ENCODE results near the gene SMIM44. TPM values are rescaled to one million over a fixed set of nuclear protein-coding genes. Genes with fewer than 3 reads are reported as not detected.

Gene SMIM44
- total and polyA plus RNA-seq, 9 of the 15 experiments (the other 6 are each of a cell fraction or from before 2014, with no cell fraction given), result not detected

DNA sequence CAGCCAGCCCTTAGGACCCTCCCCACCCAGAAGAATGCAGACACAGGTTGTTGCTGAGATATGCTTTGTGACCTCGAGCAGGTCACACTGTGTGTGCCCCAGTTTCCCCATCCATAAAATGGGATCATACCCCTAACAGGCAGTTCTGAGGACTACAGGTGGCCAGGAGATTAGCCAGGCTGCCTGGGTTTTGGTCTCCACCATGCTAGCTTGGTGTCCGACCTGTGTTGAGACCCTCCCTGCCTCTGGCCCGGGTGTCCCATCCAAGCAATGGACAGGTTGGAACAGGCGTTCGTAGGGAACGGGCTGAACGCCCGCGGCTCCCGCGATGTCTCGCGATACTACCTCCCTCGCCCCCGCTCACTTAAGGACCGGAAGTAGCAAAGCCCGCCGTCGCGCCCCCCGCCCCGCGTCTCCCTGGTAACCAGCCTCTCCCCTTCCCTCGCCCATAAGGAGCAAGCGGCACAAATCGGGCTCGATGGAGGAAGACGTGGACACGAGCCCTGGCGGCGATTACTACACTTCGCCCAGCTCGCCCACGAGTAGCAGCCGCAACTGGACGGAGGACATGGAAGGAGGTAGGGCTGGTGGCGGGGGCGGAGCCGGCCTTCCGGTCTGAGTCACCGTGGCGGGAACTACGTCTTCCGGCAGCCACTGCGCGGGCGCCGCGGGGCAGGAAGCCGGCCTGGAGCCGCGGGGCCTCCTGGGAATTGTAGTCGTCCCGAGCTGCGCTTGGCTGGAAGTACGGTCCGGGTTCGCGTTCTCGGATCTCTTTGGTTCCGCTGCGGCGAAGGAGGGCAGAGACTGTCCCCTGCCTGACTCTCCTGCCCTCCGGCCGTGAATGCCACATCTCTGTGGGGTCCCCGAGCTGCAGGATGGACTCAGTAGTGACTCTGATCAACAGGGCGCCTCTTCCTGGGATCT is 48.3 kb downstream of the SMIM44 start (continued):
- TF ChIP-seq, protein P1, sequence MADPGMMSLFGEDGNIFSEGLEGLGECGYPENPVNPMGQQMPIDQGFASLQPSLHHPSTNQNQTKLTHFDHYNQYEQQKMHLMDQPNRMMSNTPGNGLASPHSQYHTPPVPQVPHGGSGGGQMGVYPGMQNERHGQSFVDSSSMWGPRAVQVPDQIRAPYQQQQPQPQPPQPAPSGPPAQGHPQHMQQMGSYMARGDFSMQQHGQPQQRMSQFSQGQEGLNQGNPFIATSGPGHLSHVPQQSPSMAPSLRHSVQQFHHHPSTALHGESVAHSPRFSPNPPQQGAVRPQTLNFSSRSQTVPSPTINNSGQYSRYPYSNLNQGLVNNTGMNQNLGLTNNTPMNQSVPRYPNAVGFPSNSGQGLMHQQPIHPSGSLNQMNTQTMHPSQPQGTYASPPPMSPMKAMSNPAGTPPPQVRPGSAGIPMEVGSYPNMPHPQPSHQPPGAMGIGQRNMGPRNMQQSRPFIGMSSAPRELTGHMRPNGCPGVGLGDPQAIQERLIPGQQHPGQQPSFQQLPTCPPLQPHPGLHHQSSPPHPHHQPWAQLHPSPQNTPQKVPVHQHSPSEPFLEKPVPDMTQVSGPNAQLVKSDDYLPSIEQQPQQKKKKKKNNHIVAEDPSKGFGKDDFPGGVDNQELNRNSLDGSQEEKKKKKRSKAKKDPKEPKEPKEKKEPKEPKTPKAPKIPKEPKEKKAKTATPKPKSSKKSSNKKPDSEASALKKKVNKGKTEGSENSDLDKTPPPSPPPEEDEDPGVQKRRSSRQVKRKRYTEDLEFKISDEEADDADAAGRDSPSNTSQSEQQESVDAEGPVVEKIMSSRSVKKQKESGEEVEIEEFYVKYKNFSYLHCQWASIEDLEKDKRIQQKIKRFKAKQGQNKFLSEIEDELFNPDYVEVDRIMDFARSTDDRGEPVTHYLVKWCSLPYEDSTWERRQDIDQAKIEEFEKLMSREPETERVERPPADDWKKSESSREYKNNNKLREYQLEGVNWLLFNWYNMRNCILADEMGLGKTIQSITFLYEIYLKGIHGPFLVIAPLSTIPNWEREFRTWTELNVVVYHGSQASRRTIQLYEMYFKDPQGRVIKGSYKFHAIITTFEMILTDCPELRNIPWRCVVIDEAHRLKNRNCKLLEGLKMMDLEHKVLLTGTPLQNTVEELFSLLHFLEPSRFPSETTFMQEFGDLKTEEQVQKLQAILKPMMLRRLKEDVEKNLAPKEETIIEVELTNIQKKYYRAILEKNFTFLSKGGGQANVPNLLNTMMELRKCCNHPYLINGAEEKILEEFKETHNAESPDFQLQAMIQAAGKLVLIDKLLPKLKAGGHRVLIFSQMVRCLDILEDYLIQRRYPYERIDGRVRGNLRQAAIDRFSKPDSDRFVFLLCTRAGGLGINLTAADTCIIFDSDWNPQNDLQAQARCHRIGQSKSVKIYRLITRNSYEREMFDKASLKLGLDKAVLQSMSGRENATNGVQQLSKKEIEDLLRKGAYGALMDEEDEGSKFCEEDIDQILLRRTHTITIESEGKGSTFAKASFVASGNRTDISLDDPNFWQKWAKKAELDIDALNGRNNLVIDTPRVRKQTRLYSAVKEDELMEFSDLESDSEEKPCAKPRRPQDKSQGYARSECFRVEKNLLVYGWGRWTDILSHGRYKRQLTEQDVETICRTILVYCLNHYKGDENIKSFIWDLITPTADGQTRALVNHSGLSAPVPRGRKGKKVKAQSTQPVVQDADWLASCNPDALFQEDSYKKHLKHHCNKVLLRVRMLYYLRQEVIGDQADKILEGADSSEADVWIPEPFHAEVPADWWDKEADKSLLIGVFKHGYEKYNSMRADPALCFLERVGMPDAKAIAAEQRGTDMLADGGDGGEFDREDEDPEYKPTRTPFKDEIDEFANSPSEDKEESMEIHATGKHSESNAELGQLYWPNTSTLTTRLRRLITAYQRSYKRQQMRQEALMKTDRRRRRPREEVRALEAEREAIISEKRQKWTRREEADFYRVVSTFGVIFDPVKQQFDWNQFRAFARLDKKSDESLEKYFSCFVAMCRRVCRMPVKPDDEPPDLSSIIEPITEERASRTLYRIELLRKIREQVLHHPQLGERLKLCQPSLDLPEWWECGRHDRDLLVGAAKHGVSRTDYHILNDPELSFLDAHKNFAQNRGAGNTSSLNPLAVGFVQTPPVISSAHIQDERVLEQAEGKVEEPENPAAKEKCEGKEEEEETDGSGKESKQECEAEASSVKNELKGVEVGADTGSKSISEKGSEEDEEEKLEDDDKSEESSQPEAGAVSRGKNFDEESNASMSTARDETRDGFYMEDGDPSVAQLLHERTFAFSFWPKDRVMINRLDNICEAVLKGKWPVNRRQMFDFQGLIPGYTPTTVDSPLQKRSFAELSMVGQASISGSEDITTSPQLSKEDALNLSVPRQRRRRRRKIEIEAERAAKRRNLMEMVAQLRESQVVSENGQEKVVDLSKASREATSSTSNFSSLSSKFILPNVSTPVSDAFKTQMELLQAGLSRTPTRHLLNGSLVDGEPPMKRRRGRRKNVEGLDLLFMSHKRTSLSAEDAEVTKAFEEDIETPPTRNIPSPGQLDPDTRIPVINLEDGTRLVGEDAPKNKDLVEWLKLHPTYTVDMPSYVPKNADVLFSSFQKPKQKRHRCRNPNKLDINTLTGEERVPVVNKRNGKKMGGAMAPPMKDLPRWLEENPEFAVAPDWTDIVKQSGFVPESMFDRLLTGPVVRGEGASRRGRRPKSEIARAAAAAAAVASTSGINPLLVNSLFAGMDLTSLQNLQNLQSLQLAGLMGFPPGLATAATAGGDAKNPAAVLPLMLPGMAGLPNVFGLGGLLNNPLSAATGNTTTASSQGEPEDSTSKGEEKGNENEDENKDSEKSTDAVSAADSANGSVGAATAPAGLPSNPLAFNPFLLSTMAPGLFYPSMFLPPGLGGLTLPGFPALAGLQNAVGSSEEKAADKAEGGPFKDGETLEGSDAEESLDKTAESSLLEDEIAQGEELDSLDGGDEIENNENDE (IDR thresholded peaks at IDR 0.05; ENCODE audit: low read depth, low read length), result no peak
- TF ChIP-seq FOXM1 (IDR thresholded peaks at IDR 0.05; ENCODE audit: low read depth), result no peak
- TF ChIP-seq FOXM1 (CRISPR knock-in tag; IDR thresholded peaks at IDR 0.05; ENCODE audit: low read depth), result no peak
- TF ChIP-seq ESRRA (IDR thresholded peaks at IDR 0.05; ENCODE audit: borderline replicate concordance, low read depth), result peak; percentile 100
- TF ChIP-seq, protein P2, sequence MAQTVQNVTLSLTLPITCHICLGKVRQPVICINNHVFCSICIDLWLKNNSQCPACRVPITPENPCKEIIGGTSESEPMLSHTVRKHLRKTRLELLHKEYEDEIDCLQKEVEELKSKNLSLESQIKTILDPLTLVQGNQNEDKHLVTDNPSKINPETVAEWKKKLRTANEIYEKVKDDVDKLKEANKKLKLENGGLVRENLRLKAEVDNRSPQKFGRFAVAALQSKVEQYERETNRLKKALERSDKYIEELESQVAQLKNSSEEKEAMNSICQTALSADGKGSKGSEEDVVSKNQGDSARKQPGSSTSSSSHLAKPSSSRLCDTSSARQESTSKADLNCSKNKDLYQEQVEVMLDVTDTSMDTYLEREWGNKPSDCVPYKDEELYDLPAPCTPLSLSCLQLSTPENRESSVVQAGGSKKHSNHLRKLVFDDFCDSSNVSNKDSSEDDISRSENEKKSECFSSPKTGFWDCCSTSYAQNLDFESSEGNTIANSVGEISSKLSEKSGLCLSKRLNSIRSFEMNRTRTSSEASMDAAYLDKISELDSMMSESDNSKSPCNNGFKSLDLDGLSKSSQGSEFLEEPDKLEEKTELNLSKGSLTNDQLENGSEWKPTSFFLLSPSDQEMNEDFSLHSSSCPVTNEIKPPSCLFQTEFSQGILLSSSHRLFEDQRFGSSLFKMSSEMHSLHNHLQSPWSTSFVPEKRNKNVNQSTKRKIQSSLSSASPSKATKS (CRISPR knock-in tag; IDR thresholded peaks at IDR 0.05), result no peak
- TF ChIP-seq, protein P3, sequence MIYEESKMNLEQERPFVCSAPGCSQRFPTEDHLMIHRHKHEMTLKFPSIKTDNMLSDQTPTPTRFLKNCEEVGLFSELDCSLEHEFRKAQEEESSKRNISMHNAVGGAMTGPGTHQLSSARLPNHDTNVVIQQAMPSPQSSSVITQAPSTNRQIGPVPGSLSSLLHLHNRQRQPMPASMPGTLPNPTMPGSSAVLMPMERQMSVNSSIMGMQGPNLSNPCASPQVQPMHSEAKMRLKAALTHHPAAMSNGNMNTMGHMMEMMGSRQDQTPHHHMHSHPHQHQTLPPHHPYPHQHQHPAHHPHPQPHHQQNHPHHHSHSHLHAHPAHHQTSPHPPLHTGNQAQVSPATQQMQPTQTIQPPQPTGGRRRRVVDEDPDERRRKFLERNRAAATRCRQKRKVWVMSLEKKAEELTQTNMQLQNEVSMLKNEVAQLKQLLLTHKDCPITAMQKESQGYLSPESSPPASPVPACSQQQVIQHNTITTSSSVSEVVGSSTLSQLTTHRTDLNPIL (CRISPR knock-in tag; IDR thresholded peaks at IDR 0.05), result no peak
- TF ChIP-seq RBFOX2 (IDR thresholded peaks at IDR 0.05; ENCODE audit: low read depth, low read length), result peak; percentile 92

Measured in K562 (cell line).